D721Med (cell line): ENCODE measurements around the gene CMTM7.

Experiments used
- DNase-seq: peaks from one replicate; pipeline ENCODE4 v3.0.0; 2011; ENCODE audit warnings: low spot score; ENCODE audit not compliant: insufficient read length
- FAIRE-seq: peaks from 2 replicates; lab custom pipeline; 2011; peaks lifted over from hg19 to GRCh38; lab: Jason Lieb, UNC
- CTCF ChIP-seq: IDR thresholded peaks from 2 replicates; pipeline ENCODE4 v1.5.1; 2012; ENCODE audit warnings: mild to moderate bottlenecking, control low read depth; ENCODE audit not compliant: insufficient read depth; ENCODE audit errors: missing control alignments

CMTM7 gene

GRCh38 chr3:32372213-32372490 lies 19.5 kb upstream of the CMTM7 start:
- DNase-seq (no peak), FAIRE-seq (no peak)
- TF ChIP-seq CTCF: no peak

- DNase-seq (no peak), FAIRE-seq (no peak)
These were observed 18.4 kb upstream of the CMTM7 start for GRCh38 chr3:32373276-32373675.

GRCh38 chr3:32373844-32374243 lies 17.8 kb upstream of the CMTM7 start:
- FAIRE-seq (no peak), DNase-seq (no peak)
- no peak for TF ChIP-seq CTCF

More at GRCh38 chr3:32373276-32373675, 18.4 kb upstream of the CMTM7 start:
- TF ChIP-seq CTCF: no peak

- TF ChIP-seq CTCF: peak; percentile 63
- FAIRE-seq (peak; percentile 38), DNase-seq (no peak)
These were observed 16.7 kb upstream of the CMTM7 start for GRCh38 chr3:32374788-32375595.

GRCh38 chr3:32375596-32375930 lies 16.1 kb upstream of the CMTM7 start:
- no peak for FAIRE-seq
- DNase-seq: no peak
- TF ChIP-seq CTCF: no peak

GRCh38 chr3:32376115-32376514 lies 15.5 kb upstream of the CMTM7 start:
- TF ChIP-seq CTCF: no peak
- no peak for FAIRE-seq
- no peak for DNase-seq

- no peak for TF ChIP-seq CTCF
- FAIRE-seq: no peak
- DNase-seq: no peak
These were observed 11.7 kb upstream of the CMTM7 start for GRCh38 chr3:32379831-32380500.
